ENCODE data around the gene HNMT. TPM values are rescaled to one million over a fixed set of nuclear protein-coding genes. Genes with fewer than 3 reads are reported as not detected.
"Not testable (repeated sequence)": the region's sequence is repeated elsewhere in the genome, so short reads cannot be mapped to it uniquely, and the experiment has no call there.

The HNMT gene
- 1.4 and 5.7 TPM in 2 replicates for total RNA-seq

DNA sequence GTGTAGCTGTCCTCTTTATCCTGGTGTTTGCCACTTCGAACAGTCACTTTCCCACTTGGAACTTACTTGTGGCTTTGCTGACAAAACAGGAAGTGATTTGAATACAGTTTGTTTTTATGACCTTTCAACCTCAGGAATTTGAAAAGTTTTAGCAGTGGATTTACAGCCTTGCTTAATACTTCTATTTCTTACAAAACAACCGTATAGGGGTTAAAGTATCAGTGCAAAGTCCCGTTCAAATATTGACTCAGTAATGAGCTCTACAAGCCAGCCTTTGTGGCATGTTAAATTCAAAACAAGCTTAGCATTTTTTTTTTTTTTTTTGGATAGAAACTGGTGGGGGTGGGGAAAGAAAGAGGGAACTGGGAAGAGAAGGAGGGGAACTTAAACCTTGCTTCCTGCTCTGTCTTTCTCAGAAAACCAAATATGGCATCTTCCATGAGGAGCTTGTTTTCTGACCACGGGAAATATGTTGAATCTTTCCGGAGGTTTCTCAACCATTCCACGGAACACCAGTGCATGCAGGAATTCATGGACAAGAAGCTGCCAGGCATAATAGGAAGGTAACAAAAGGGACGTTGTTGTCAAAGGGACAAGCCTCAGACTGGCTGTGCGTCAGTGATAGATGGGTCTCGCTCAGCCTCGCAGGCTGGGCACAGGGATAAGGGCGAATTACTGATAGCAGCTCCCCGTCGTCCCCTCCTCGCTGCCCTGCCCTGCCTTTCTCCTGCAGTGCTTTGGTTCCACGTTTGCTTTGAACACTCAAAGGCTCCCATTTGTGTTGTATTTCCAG lies at the start of gene HNMT:
TSS of gene HNMT (plus strand) at position 408 of the 793 bp plus-strand sequence. CDS start at position 427, 19 bp downstream.
- DNase-seq (ENCODE audit: low read depth in 2 of 2), result peak; percentile 65 to 66

DNA sequence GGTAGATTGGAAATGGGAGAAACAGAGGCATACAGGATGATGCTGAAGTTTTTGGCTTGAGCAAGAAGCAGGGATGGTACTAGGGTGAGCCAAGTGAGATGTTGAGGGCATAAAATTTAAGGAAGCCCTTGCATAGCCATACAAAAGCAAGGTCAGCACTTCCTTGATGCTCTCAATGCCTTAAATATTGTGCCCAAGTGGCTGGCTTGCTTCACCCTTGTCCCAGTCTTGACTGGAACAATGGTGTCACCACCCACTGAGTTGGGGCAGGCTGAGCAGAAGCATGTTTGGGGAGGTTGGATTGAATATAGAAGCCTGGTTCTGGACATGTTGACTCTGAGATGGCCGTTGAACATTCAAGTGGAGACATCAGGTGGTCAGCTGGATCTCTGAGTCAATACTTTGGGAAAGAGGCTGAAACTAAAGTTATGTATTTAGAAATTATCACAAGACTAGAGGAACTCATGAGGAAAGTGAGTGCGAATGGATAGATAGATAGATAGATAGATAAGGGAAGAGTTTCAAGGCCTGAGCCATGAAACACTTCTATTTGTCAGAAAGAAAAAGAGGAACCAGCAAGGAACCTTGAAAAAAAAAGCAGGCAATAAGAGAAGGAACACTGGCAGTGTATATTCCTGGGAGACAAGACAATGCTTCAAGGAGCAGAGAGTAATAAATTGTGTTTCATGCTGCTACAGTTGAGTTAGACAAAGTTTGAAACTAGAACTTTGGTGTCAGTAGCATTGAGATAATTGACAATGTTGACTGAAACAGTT lies 43.0 kb upstream of the HNMT start:
- no peak for DNase-seq (ENCODE audit: low read depth in 2 of 2)

- not testable (repeated sequence) for DNase-seq (ENCODE audit: low read depth in 2 of 2)
Measured at GRCh38 chr2:137922171-137922570, 42.1 kb upstream of the HNMT start.

DNA sequence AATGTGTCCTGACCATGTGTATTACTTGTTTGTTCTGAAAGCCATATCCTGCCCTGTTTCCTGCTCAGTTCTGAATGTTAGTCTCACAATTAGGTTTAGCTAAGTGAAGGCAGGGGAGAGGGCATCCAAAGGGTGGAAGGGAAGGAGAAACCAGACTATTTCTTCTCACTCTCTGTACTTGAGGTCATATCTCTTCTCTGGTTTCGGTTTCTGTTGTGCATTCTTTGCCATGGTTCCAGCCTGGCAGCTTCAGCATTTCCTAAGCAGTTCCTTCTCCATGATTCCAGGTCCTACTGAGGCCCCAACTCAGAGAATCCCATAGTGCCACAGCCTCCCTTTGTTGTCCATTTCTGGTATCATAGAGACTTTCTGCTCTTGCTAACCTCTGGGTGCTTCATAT lies 40.3 kb upstream of the HNMT start:
- peak; percentile 26 to 43 for DNase-seq (ENCODE audit: low read depth in 2 of 2)

- no peak for DNase-seq (ENCODE audit: low read depth in 2 of 2)
Measured at GRCh38 chr2:137925599-137925998, 38.7 kb upstream of the HNMT start.

DNA sequence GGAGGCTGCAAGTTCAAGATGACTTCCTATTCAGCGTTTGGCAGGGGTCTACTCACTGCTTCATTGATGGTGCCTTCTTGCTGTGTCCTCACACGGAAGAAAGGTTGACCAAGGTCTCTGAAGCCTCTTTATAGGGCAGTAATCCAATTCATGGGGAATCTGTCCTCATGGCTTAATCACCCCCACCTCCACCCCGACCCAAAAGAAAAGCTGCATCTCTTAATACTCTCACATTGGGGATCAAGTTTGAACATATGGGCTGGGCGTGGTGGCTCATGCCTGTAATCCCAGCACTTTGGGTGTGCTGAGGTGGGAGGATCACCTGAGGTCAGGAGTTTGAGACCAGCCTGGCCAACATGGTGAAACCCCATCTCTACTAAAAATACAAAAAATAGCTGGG lies 36.4 kb upstream of the HNMT start:
- no peak for DNase-seq (ENCODE audit: low read depth in 2 of 2)

DNA sequence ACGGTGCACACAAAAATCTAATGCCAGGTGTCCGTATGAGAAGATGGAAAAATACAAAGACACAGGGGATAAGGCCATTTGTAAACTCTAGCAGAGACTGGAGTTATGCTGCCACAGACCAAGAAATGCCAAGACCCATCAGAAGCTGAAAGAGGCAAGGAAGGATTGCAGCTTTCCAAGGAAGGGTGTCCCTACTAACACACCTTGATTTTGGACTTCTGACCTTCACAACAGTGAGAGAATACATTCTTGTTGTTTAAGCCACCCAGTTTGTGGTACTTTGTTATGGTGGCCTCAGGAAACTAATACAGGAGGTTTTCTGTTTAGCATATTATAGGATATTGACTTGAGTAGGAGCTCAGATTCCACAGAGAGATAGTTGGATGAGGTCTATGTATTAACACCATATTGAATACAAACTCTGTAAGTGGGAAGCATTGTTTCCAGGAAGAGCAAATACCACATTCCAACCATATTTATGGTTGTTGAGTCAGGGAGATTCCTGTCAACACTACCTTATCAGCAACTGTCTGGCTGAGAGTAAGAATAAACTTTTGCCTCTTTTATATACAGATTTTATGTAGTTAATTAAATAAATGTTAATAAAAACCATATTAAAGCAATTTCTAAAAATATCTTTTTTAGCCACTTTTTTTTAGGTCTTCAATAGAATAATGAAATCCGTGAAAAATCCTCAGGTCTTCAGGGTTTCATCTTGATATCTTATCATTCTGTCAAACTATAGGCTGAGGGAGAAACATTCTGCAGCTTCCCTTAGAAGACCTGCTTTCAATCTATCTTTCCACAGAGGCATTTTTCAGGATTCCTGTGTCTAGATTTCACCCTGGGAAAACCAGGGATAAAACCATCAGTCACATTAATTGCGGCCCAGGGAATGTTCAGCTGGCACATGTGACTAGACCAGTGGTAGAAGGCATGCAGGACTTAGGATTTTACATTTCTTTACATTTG lies 35.4 kb upstream of the HNMT start:
- peak; percentile 26 to 65 for DNase-seq (ENCODE audit: low read depth in 2 of 2)

DNA sequence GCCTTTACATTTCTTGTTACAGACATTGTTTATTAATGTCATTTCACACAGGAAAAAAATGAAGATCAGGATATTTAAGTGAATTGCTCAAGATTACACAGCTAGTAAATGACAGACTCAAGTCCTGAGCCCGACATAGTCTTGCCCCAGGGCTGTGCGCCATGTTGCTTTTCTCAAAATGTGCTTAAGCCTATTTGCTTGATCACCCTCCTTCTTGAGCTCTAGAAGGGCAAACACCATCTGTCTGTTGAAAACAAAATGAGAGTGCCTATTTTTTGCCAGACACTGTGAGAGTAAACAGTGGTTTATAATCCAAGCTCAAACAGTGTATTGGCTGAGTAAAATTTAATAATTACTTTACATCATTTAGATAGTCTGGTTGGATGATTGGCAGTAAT lies 34.8 kb upstream of the HNMT start:
- DNase-seq (ENCODE audit: low read depth in 2 of 2), result no peak

DNA sequence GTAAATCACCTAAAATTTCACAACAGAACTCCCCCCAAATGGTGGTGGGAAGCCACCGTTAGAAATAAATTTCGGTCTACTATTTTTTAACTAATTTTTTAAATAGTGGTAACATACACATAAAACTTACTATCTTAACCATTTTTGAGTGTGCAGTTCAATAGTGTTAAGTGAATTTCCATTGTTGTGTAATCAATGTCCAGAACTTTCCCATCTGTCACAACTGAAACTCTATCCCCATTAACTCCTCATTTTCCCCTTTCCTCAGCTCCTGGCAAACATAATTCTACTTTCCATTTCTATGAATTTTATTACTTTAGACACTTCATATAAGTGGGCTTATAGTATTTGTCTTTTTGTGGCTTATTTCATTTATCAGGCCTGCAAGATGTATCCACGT lies 34.1 kb upstream of the HNMT start:
- no peak for DNase-seq (ENCODE audit: low read depth in 2 of 2)

GRCh38 chr2:137935591-137935990 lies 28.7 kb upstream of the HNMT start:
- DNase-seq (ENCODE audit: low read depth in 2 of 2), result no peak

- no peak for DNase-seq (ENCODE audit: low read depth in 2 of 2)
Measured at GRCh38 chr2:137937246-137937645, 27.0 kb upstream of the HNMT start.

GRCh38 chr2:137937778-137938177 lies 26.5 kb upstream of the HNMT start:
- no peak for DNase-seq (ENCODE audit: low read depth in 2 of 2)

GRCh38 chr2:137938204-137938603 lies 26.1 kb upstream of the HNMT start:
- no peak for DNase-seq (ENCODE audit: low read depth in 2 of 2)

- DNase-seq (ENCODE audit: low read depth in 2 of 2), result no peak
Measured at GRCh38 chr2:137939026-137939425, 25.2 kb upstream of the HNMT start.

- no peak for DNase-seq (ENCODE audit: low read depth in 2 of 2)
Measured at GRCh38 chr2:137940154-137940553, 24.1 kb upstream of the HNMT start.

DNA sequence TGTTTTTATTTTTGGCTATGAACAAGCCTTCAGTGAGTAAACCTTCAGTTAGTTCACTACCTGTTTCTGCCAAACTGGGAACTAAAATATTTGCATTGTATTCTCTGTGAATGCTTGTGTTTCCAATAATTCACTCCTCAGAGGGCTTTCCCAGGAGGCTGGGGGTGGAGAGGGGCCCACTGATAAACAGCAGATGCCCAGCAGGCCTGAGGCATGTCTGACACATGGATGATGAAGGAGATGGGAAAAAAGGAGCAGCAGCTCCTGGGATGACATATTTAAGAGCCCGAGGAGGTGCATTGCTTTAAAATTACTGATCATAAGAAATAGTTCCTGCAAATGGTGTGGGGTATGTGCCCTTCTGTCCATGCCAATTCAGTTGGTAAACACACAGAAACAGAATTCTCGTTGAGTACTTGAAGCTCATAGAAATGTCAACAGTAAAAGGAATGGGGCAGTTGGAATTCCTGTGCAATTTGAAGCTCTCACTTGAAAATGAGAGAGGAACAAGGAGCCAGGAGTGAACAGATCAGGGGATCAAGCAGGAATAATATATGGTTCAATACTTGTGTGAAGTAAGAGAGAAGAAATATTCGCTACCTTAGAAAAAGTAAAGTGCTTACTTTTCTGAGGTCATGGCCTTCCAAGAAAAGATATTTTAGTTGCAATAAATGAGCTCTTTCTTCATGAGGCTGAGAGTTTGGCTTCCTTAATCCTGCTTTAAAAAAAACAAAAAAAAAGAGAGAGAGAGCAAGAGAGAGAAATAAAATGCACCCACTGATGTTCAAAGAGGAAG lies 22.0 kb upstream of the HNMT start:
- no peak for DNase-seq (ENCODE audit: low read depth in 2 of 2)

- no peak for DNase-seq (ENCODE audit: low read depth in 2 of 2)
Measured at GRCh38 chr2:137942833-137943677, 21.2 kb upstream of the HNMT start.

DNA sequence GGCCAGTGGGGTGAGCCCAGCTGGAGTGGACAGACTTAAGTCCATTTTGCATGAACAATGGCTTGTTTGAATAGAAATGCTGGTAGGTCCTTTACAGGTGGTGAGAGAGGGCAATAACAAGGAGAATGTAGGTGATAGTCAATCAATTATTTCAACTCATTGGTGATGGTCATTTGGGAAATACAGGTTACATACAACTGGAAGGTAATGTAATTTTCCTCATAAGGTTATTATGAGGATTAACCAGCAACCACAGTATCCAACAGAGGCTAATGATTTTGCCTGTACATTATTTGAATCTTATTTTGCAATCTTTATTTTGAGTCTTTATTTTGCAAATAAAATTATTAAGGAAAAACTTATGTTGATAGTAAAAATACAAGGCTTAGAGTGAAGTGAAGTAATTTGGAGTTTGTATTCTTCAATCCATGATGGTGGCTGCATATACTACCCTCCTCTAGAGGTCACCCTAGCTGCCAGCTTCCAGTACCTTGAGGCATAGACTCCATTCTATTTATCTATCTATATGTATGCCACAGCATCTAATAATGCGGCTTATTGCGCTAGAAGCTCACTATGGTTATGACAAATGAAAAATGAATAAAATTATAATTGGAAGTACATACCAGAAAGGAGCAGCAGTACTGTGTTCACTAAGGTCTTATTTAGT lies 20.5 kb upstream of the HNMT start:
- DNase-seq (ENCODE audit: low read depth in 2 of 2), result no peak

GRCh38 chr2:137944714-137945113 lies 19.6 kb upstream of the HNMT start:
- DNase-seq (ENCODE audit: low read depth in 2 of 2), result no peak
